NCI-H1417 treated with DMSO at 0.1 percent for 48 hours (cell line): ENCODE measurements around the gene LAMC3.

ENCODE experiments used
- DNase-seq: peaks from one replicate; lab custom pipeline; 2025; lab: John Stamatoyannopoulos, UW

Gene LAMC3

DNA sequence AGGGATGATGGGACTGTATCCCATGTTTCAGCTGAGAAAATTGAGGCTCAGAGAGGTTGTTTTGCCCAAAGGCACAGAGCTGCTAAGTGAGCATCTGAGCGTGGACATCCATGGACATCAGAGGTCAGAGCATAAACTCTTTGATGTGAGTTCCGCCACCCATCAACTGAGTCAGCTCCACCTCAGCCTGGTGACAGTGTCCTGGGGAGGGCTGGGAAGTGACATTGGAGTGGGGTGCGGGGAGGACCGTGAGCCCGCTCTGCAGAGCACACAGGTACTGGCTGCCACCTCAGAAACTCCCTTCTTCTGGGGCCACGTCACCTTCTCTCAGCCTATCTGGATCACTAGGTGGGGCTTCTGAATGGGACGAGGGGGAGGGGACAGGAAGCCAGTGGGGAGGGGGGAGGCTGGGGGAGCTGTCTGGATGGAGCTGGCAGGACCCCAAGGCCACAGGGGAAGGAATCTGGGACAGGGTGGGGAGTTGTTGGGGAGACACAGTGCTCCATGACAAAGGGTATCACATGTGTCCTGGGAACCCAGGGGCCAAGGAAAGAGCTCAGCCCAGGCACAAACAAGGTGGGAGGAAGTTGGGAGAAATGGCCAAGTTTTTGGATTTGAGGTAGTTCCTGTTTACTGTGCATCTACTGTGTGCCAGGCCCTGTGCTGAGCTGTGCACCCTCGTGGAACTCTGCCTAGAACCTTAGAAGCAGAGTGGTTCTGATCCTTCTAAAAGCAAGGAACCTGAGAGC lies 2.5 kb downstream of the LAMC3 start:
- no peak for DNase-seq

DNA sequence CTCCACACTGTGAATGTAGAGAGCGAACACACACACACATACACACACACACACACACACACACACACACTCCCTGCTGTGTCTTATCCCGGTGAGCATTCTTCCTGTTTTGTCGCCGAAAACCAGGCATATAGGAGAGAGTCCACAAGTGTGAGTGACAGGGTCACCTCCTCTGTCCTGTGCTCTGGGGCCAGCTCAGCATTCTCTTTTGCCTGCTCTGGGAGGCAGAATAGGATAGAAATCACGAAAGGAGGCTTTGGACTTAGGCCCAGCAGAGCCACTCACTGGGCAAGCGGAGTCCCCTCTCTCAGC lies 3.0 kb downstream of the LAMC3 start:
- DNase-seq = no peak

DNA sequence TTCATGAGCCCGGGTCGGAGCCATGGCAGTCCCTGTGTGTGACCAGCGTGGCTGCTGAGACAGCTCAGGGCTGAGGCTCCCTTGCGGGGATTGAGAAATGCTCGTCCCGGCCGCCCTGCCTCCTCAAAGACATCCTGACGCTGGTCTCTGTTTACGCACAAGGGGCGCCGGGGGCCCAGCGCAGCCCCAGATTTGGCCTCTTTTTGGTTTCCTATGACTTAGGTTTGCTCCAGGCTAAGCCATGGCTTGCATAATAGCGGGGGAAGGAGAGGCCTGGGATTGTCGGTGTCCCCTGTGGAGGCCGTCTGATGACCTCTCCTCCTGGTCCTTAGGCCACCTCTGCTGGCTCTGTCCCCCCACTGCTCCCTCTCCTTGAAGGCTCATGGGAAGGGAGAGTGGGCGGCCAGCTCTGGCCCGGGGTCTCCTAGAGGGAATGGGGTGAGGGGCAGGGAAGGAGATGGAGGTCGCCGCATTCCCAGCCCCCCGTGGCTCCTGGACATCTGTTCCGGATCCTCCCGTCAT lies 3.5 kb downstream of the LAMC3 start:
- DNase-seq = no peak

DNA sequence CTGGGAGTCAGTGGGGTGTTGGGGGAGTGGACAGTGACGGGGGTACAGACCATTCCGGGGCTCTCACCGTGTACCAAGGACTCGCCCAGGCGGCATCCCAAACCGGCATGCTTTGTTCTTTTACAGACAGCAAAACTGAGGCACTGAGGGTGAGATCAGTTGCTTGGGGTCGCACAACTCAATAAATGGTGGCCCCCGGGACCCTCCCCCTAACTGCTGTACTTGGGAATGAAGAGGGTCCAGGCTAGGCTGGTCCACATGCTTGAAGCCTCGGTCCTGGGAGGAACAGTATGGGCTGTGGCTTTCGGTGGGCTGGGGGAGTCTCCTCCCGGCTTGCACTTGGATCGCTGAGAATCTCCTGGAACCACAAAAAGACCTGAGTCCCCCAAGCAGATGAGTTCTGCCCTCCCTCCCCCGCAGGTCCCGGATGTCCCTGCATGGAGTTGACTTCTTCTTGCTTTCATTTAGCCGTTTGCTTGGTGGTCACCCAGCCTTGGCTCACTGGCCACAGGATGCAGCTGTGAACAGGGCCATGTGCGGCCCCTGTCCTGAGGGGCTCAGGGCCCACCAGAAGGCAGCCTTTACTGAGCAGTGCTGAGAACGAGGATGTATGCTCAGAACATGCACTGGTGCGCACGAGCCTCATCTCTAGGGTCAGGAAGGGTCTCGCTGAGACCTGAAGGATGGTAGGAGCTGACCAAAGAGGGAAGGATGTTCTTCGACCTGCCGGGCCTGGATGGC lies 4.2 kb downstream of the LAMC3 start:
- DNase-seq = no peak

DNA sequence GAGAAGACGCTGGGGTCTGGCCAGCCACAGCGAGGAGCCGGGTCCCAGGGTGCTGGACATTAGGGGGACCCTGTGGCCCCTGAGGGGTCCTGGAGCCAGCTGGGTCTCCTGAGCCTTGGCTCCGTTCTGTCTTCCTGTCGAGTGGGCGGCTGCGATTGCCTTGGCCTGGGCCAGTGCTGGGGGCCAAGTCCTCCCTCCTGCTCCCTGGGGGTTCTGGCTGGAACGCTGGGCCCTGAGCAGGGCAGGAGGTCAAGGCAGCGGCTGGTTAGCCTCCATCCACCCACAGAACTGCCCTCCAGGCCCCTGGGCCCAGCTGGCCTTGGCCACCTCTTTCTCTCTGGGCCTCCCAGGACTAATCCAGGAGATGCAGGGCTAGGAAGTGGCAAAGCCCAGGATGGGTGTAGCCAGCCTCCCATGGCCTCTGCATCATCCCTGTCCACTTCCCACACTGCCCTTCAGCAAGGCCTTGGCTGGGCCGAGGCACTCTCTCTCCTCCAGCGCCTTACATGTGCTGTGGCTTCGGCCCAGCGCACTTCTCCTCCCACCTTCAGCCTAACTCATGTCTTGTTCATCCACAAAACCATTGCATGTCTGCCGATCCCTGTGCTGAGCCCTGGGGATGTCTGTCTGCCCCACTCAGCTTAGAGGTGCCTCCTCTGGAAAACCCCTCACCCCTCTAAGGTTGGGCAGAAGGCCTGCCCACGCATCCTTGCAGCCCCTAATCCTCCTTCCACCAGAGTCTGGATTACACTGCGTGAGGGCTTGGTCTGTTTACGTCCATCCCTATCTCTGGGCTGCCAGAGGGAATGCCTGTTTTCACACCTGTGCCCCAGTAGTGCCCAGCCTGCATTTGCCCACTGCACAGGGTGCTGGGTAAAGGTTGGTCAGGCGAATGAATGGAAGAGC lies 5.0 kb downstream of the LAMC3 start:
- no peak for DNase-seq

DNA sequence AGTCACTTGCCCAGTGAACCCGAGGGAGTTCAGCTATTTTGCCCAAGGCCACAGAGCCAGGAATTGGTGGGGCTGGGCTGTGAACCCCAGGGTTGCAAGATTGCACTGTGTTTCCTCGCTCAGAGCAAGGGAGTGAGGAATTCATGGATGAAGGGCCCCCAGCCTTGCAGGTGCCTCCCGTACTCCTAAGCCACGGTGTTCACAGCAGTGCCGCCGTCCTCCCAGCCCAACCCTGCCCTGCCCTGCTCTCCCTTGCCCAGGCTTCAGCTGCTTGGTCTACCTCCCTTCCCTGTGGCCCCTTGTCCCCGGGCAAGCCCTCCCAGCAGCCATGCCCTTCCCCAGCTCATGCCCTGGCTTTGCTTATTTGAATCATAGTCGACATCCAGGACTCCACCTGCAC lies 6.1 kb downstream of the LAMC3 start:
- DNase-seq = no peak

DNA sequence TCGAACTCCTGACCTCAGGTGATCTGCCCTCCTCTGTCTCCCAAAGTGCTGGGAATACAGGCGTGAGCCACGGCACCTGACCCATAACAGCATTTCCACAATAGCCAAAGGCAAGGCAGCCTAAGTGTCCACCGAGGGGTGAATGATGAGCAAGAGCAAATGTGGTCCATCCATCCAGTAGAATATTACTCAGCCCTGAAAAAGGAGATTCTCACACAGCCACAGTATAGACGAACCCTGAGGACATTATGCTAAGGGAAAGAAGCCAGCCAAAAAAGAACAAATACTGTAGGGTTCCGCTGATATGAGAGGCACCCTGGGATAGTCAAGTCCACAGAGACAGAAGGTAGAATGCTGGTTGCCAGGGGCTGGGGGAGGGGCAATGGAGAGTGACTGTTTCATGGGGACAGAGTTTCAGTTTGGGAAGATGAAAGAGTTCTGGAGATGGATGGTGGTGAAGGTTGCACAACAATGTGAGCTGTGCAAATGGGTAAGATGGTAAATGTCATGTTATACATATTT lies 7.0 kb downstream of the LAMC3 start:
- no peak for DNase-seq

DNA sequence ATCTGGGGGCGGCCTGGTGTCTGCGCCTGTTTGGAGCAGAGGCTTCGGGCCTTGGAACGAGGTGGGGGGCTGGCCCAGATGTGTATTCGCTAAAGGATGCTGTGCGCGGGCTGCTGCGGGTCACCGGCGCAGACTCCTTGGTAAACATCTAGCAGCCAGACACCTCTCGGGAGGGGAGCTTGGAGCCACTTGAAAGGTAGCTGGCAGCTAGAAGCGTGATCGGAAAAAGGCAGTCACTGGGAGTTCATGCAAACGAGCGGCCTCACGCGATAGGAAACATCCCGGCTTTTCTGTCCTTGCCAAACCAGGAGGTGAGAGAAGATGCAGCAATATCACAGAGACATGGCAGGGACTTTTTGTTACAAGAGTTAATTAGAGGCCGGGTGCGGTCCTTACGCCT lies 8.1 kb downstream of the LAMC3 start:
- DNase-seq = no peak

DNA sequence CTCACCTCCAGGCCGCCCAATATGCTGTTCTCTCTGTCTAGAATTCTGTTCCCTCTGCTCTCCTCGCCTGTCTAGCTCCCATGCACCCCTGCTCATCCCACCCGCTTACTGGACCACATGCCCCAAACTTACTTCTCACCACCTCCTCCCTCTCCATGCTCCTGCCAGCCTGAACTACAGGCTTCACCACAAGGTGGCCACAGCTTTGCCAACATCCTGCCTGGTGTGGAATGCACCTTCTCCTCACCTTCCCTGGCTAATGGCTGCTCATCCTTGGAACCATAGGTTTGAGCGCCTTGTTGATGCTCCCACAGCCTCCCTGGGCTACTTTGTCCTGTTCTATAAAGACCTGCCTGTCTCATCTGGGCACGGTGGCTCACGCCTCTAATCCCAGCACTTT lies 9.6 kb downstream of the LAMC3 start:
- DNase-seq = no peak

DNA sequence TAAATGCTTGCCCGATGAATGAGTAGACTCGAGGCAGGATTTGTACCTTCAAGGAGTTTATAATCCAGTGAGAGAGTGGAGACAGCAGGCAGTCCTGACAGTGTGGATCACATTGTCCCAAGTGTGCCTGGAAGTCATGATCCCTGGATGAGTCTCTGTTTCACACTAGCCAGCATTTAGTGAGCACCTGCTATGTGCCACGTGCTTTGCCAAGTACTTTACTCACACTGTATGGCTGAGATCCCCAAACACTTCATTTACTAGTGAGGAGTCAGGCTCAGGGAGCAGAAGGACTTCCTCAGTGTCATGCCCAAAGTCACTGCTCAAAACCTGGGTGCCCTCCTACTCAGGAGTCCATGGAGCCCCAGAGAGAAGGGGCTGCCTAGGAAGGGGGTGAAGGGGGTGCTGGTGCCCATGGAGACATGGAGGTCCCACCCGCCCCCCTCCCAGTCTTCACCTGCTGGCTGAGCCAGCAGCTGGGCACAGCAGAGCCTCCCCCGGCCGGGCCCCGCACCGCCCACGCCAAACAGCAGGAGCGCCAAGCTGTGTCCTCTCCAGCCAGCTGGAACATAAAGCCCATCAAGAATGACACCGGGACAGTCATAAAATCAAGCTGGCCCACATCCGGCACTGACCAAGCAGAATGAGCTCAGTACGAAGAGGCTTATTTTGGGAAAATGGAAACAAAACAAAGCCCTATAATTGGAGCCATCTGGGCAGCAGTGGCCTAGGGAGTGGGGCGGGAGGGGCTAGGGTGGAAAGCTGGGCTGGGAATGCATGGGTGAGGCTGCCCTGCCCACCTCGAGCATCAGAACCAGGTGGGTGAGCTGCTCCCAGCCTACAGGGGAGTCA lies 10.6 kb downstream of the LAMC3 start:
- no peak for DNase-seq

DNA sequence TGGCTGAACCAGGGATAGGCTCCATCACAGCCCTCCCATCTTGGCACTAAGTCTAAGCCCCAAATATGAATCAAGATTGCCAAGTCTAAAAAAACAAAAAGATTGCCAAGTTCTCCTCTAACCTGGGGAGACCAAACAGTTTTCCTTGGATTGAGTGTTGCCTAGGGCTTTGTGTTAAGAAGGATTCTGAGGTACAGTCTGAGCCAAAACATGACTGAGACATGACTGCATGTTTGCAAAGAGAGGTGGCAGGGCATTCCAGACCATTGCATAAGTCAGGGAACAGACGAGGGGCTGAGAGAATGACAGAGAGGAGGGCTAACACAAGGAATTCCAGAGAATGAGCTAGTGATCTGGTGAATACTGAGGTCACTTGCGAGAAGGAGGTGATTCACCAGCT lies 11.4 kb downstream of the LAMC3 start:
- DNase-seq = no peak

DNA sequence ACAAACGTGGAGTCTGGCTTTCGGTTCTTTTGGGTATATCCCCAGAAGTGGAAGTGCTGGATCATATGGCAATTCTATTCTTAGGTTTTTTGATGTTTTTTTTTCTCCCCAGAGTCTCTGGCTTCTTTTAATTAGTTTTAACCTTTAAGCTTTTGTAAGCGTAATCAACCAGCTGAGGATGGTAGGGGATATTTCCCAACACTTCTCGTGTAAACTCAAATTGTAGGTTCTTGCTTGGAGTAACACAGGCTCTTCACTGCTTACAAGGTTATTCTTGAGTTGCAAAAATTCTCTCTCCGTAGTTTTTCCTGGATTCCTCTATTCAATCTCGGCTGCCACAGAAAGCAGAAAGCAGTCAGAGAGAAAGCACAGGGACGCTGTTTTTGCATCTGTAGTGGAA lies 11.9 kb downstream of the LAMC3 start:
- DNase-seq = no peak

DNA sequence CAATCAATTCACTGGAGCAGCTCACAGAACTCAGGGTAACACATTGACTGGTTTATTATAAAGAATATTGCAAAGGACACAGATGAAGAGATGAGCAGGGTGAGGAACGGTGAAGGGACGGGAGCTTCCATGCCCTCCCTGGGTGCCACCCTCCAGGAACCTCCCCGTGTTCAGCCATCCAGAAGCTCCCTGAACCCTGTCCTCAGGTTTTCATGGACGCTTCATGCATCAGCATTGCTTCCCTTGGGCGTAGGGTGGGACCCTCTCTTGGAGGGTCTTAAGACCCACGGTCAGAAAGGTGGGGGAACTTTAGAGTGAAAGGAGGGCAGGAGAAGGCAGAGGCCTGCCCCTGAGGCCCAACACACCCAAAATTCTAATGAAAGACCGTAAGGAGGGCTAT lies 12.8 kb downstream of the LAMC3 start:
- no peak for DNase-seq

DNA sequence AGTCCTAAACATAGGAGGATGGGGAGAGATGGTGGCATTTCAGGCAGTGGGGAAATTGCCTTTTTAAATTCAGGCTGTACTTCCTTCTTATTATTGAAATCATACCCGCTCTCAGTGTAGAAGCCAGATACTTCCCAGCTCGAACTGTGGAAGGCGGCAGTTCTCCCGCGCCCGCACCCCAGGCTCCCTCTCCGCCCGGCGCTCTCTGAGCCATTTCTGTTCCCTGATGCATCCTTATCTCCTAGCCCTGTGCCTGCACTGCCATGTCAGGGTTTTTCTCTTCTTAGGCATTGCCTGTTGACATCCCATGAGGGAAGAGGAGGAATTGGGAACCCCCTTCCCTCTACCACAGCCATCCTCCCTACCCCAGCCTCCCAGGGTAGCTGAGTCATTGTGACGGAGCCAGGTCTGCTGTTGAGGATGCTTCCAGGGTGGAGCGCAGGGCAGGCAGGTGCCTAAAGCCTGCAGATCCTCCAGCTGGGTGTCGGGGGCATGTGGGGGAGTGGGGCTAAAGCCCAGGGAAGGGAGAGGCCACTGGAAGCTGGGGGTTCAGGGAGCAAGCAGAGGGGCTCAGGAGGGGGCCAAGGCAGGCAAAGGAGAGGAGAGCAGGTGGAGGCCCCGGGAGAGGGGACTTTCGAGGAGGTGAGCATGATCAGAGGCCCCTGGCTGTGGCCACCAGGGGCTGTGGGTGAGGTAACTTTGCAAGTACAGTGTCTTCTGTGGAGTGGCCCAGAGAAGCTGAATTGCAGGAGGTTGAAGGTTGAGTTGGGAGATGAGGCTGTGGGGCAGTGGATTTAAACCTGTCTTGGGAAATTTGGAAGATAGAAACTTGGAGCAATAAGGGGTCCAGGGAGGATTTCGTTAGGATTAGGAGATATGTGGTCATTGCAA lies 16.2 kb downstream of the LAMC3 start:
- DNase-seq = no peak

DNA sequence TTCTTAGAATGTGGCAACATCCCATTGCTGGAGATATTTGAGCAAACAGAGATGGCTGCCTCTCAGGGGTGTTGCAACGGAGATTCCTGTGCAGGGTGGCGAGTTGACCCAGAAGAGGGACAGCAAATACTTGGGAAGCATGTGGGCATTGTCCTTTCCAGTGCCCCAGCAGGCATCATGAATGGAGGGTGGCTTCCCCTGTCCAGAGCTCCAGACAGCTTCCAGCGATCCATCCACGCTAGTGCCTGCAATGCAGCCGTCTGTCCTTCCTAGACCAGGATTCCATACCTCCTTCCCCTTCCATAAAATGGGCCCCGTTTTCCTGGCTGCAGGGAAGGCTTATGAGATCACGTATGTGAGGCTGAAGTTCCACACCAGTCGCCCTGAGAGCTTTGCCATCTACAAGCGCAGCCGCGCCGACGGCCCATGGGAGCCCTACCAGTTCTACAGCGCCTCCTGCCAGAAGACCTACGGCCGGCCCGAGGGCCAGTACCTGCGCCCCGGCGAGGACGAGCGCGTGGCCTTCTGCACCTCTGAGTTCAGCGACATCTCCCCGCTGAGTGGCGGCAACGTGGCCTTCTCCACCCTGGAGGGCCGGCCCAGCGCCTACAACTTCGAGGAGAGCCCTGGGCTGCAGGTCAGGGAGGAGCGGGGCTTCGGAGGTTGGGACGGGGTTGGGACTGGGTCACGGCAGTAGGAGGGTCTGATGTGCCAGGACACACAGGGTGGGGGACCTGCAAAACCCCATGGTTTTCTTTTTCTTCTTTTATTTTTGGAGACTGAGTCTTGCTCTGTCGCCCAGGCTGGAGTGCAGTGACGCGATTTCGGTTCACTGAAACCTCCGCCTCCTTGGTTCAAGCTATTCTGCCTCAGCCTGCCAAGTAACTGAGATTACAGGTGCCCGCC lies 17.2 kb downstream of the LAMC3 start:
- no peak for DNase-seq

DNA sequence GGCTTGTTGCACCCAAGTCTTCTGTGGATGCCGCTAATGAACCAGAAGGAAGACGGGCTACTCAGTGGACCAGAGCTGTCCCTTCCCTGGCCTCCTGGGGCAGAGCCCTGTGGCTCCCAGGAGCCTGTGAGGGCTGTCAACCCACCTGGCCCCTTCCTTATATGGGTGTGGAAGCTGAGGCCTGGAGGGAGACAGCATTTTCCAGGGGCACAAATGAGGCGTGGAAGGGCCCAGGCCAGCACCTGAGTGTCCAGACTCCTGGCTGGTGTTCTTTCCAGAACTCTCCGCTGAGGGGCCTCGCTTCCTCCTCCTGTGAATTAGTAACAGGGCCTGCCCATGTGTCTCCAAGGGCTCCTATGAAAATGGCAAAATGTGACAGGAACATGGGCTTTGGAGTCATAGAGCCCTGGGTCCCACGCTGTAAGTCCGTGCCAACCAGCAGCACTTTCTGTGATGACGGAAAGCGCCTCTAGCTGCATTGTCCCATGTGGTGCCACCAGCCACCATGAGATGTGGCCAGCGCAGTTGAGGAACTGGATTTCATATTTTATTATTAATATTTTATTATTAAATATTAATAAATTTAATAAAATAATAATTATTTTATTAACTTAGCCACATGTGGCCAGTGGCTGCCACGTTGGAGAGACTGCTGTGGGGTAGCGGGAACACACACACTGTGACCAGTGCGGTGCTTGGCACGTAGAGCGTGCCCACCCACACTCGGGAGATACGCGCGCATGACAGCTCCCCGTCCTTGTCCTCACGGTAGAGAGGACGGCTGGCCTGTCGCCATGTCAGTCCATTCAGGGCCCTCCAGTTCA lies 18.3 kb downstream of the LAMC3 start:
- DNase-seq = no peak

DNA sequence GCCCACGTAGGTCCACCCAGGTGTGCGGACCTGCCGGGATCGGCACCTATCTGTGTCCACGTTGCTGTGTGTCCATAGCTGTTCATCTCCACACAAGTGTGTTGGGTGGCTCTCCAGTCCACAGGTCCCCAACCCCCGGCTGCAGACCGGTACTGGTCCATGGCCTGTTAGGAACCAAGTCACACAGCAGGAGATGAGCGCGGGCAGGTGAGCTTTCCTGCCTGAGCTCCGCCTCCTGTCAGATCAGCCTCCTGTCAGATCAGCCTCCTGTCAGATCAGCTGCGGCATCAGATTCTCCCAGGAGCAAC lies 18.9 kb downstream of the LAMC3 start:
- no peak for DNase-seq

DNA sequence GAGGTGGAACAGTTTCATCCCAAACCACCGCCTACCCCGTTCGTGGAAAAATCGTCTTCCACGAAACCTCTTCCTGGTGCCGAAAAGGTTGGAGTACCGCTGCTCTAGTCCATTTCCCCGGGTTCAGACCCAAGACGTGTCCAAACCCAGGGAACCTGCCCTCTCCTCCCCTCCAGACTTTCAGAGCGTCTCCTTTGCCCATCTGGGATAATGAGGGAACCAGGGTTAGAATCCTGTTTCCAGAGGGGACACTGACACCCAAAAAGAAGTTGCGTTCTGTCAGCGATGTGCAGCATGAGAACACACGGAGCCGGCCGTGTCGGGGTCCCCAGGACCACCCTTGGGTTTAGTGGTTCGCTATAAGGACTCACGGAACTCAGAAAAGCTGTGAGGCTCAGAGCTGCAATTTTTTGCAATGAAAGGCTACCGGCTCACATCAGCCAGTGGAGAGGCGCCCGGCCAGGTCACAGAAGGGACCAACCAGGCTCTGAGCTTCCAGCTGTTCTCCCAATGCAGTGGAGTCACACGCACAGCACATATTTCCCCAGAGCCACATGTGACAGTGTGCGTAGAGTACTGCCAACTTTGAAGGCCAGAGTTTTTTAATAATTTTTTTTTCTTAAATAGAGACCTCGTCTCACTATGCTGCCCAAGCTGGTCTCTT lies 19.4 kb downstream of the LAMC3 start:
- DNase-seq = no peak
